H1 (cell line): ENCODE results near the gene CCT3. TPM values are rescaled to one million over a fixed set of nuclear protein-coding genes. Genes with fewer than 3 reads are reported as not detected.
A peak's percentile ranks its signal among the peaks of the same experiment; 100 is the strongest.

Experiments
- CTCF ChIA-PET: fragments of 300-600 bp; sonication (Branson Sonifier 250); formaldehyde crosslinking; loops from one replicate; lab custom pipeline; 2021; ENCODE audit not compliant: partially characterized antibody; lab: Charles Lee
- POLR2A ChIA-PET: fragments of 300-600 bp; sonication (Branson Sonifier 250); formaldehyde crosslinking; loops from one replicate; lab custom pipeline; 2021; ENCODE audit warnings: inconsistent platforms; ENCODE audit not compliant: partially characterized antibody; lab: Charles Lee
- DNase-seq, 2 experiments: peaks; one replicate each; pipeline versions ENCODE4 v3.0.0 to v3.0.0-alpha.2; 2010 to 2022; ENCODE audit warnings: low spot score in 2 of 2, low read depth in 1 of 2, mixed read lengths in 1 of 2
- FAIRE-seq: peaks from 2 replicates; lab custom pipeline; 2011; peaks lifted over from hg19 to GRCh38; lab: Jason Lieb, UNC
- H2AFZ ChIP-seq: 2 replicates; pipeline ENCODE4 v1.8.1; 2012; ENCODE audit warnings: low read length, inconsistent platforms
- H2AK5ac ChIP-seq: 2 replicates; pipeline ENCODE4 v1.6.1; 2013; ENCODE audit warnings: low read depth, low read length
- H2BK120ac ChIP-seq: replicated peaks from 2 replicates; pipeline ENCODE3; 2013; ENCODE audit warnings: low read depth, low read length, inconsistent platforms
- H2BK12ac ChIP-seq: 2 replicates; pipeline ENCODE4 v1.6.1; 2013; ENCODE audit warnings: low read depth, low read length
- H2BK15ac ChIP-seq: 2 replicates; pipeline ENCODE4 v1.6.1; 2013; ENCODE audit warnings: low read length
- H2BK20ac ChIP-seq: 2 replicates; pipeline ENCODE4 v1.6.1; 2013; ENCODE audit warnings: low read length
- H2BK5ac ChIP-seq: 2 replicates; pipeline ENCODE4 v1.6.1; 2013; ENCODE audit warnings: low read depth, low read length
- H3K14ac ChIP-seq: 2 replicates; pipeline ENCODE4 v1.6.1; 2013; ENCODE audit warnings: inconsistent platforms; ENCODE audit not compliant: insufficient read length
- H3K18ac ChIP-seq: 2 replicates; pipeline ENCODE4 v1.6.1; 2013; ENCODE audit warnings: low read length; ENCODE audit errors: extremely low read depth
- H3K23ac ChIP-seq: 2 replicates; pipeline ENCODE4 v1.6.1; 2013; ENCODE audit warnings: inconsistent platforms; ENCODE audit not compliant: insufficient read length
- H3K23me2 ChIP-seq: 2 replicates; pipeline ENCODE4 v1.6.1; 2013; ENCODE audit warnings: low read depth, low read length
- H3K27ac ChIP-seq: 2 replicates; pipeline ENCODE4 v1.6.1; 2011; ENCODE audit warnings: low read depth, low read length, inconsistent platforms
- H3K27me3 ChIP-seq, 4 experiments: replicated peaks in 1 of 4; 1 replicate in 1 of 4; 2 replicates in 3 of 4; pipeline versions ENCODE4 v1.6.1 to v1.8.1; 2011 to 2013; ENCODE audit warnings: low read length in 3 of 4, mild to moderate bottlenecking in 3 of 4, inconsistent platforms in 2 of 4, mixed read lengths in 2 of 4, moderate library complexity in 1 of 4; ENCODE audit not compliant: control insufficient read depth in 3 of 4, insufficient read depth in 3 of 4; ENCODE audit errors: extremely low read depth in 1 of 4
- H3K36me3 ChIP-seq, 4 experiments: 2 replicates each; pipeline versions ENCODE4 v1.6.1 to v1.8.1; 2011 to 2013; ENCODE audit warnings: mild to moderate bottlenecking in 4 of 4, low read length in 3 of 4, moderate library complexity in 2 of 4, control low read depth in 1 of 4, inconsistent platforms in 1 of 4; ENCODE audit not compliant: insufficient read depth in 4 of 4, control insufficient read depth in 2 of 4
- H3K4ac ChIP-seq: replicated peaks from 2 replicates; pipeline ENCODE3; 2013; ENCODE audit warnings: low read length, low read depth, mixed read lengths, inconsistent platforms; ENCODE audit not compliant: insufficient read length
- H3K4me1 ChIP-seq, 4 experiments: replicated peaks in 1 of 4; 1 replicate in 1 of 4; 2 replicates in 3 of 4; pipeline versions ENCODE4 v1.6.1 to v1.8.1; 2011 to 2013; ENCODE audit warnings: low read length in 3 of 4, inconsistent platforms in 2 of 4, mixed read lengths in 1 of 4; ENCODE audit not compliant: insufficient read depth in 4 of 4, control insufficient read depth in 3 of 4
- H3K4me2 ChIP-seq, 2 experiments: 2 replicates each; pipeline versions ENCODE4 v1.6.1 to v1.8.1; 2011 to 2013; ENCODE audit warnings: low read depth in 2 of 2, low read length in 2 of 2, control low read depth in 1 of 2, inconsistent platforms in 1 of 2, mild to moderate bottlenecking in 1 of 2; ENCODE audit not compliant: insufficient read depth in 1 of 2
- H3K4me3 ChIP-seq, 4 experiments: fragments of 200-600, 300-600 bp in 1 of 4; sonication (generic), shearing (Covaris generic), sonication (Bioruptor Twin) in 1 of 4; 2 replicates each; pipeline versions ENCODE4 v1.5.1 to v1.8.1; 2011 to 2016; ENCODE audit warnings: low read length in 4 of 4, low read depth in 3 of 4, control low read depth in 2 of 4, inconsistent platforms in 2 of 4, mild to moderate bottlenecking in 2 of 4, mixed read lengths in 1 of 4, moderate library complexity in 1 of 4; ENCODE audit not compliant: insufficient read depth in 2 of 4; ENCODE audit errors: extremely low read depth in 1 of 4
- H3K56ac ChIP-seq: replicated peaks from 2 replicates; pipeline ENCODE3; 2013; ENCODE audit warnings: low read depth, mild to moderate bottlenecking, mixed read lengths, low read length, inconsistent platforms; ENCODE audit not compliant: insufficient read length
- H3K79me1 ChIP-seq: 2 replicates; pipeline ENCODE4 v1.6.1; 2013; ENCODE audit warnings: low read depth, low read length, control low read depth
- H3K79me2 ChIP-seq, 2 experiments: 2 replicates each; pipeline versions ENCODE4 v1.6.1 to v1.8.1; 2012 to 2013; ENCODE audit warnings: low read length in 2 of 2, mild to moderate bottlenecking in 2 of 2, inconsistent platforms in 1 of 2; ENCODE audit not compliant: insufficient read depth in 2 of 2, control insufficient read depth in 1 of 2
- H3K9ac ChIP-seq, 4 experiments: replicated peaks in 1 of 4; 1 replicate in 1 of 4; 2 replicates in 3 of 4; pipeline versions ENCODE4 v1.6.1 to v1.8.1; 2011 to 2013; ENCODE audit warnings: low read depth in 3 of 4, low read length in 3 of 4, control low read depth in 2 of 4, mild to moderate bottlenecking in 2 of 4, moderate library complexity in 2 of 4, inconsistent platforms in 1 of 4; ENCODE audit errors: extremely low read depth in 1 of 4
- H3K9me3 ChIP-seq, 2 experiments: 2 replicates each; pipeline versions ENCODE4 v1.6.1 to v1.8.1; 2012 to 2013; ENCODE audit warnings: mild to moderate bottlenecking in 2 of 2, moderate library complexity in 2 of 2, control low read depth in 1 of 2, inconsistent platforms in 1 of 2, low read depth in 1 of 2, low read length in 1 of 2, mixed read lengths in 1 of 2; ENCODE audit not compliant: insufficient read depth in 2 of 2
- H4K20me1 ChIP-seq, 2 experiments: replicated peaks in 1 of 2; 2 replicates each; pipeline versions ENCODE3 to v1.8.1; 2011 to 2013; ENCODE audit warnings: inconsistent platforms in 2 of 2, low read length in 2 of 2, mild to moderate bottlenecking in 1 of 2; ENCODE audit not compliant: insufficient read depth in 2 of 2, control insufficient read depth in 1 of 2
- H4K5ac ChIP-seq: 2 replicates; pipeline ENCODE4 v1.6.1; 2013; ENCODE audit warnings: low read length, low read depth, mixed read lengths, inconsistent platforms; ENCODE audit not compliant: insufficient read length
- H4K8ac ChIP-seq: 2 replicates; pipeline ENCODE4 v1.8.0; 2013; ENCODE audit warnings: mild to moderate bottlenecking, moderate library complexity, low read length, inconsistent platforms; ENCODE audit not compliant: insufficient read depth; ENCODE audit errors: extremely low read depth
- H4K91ac ChIP-seq: replicated peaks from 2 replicates; pipeline ENCODE3; 2013; ENCODE audit warnings: low read length, mixed read lengths, inconsistent platforms; ENCODE audit not compliant: insufficient read length
- CEBPB ChIP-seq: IDR thresholded peaks from 2 replicates; pipeline ENCODE4 v1.6.1; 2012; ENCODE audit warnings: low read depth, low read length
- SP1 ChIP-seq: IDR thresholded peaks from 2 replicates; pipeline ENCODE4 v1.6.1; 2011; ENCODE audit warnings: low read depth, low read length
- WGBS, 2 experiments: shearing (Covaris generic) in 1 of 2; methylation state at CpG; one replicate each; pipeline versions ENCODE4 v1.1.6 to v1.1.7; 2013 to 2015; ENCODE audit warnings: low lambda C conversion rate in 2 of 2, mixed read lengths in 2 of 2, inconsistent platforms in 1 of 2, low coverage in 1 of 2, missing lambda C conversion rate in 1 of 2; ENCODE audit not compliant: insufficient replicate concordance in 2 of 2, insufficient coverage in 1 of 2, insufficient read length in 1 of 2; ENCODE audit errors: extremely low coverage in 1 of 2, missing lambda C conversion rate in 1 of 2; 5-methylcytosine and 5-hydroxymethylcytosine counted together
- polyA plus RNA-seq, 7 experiments: library from polyadenylated mRNA; depleted of rRNA in 3 of 7; stranded (reverse) in 5 of 7; unstranded in 2 of 7; fragments of >200 nt in 5 of 7; fragments of 200-250 nt in 2 of 7; gene quantifications; 1 replicate in 5 of 7; 2 replicates in 1 of 7; 4 replicates in 1 of 7; pipeline versions ENCODE4 v1.2.1 to v1.2.3, GENCODE V29; 2011 to 2013; ENCODE audit warnings: missing spikeins in 2 of 7, mixed read lengths in 2 of 7
- total RNA-seq: library from RNA; stranded (reverse); fragmentation: NEBNext Ultra II Directional; extraction: Animal tissue kit (Norgen Biotek cat#: 25700); gene quantifications from 2 replicates; pipeline ENCODE4 v1.2.1, GENCODE V29; 2021

The CCT3 gene
- total and polyA plus RNA-seq, 2 of the 8 experiments (the other 6 are each of a cell fraction or from before 2014, with no cell fraction given): 431 to 480 TPM

DNA sequence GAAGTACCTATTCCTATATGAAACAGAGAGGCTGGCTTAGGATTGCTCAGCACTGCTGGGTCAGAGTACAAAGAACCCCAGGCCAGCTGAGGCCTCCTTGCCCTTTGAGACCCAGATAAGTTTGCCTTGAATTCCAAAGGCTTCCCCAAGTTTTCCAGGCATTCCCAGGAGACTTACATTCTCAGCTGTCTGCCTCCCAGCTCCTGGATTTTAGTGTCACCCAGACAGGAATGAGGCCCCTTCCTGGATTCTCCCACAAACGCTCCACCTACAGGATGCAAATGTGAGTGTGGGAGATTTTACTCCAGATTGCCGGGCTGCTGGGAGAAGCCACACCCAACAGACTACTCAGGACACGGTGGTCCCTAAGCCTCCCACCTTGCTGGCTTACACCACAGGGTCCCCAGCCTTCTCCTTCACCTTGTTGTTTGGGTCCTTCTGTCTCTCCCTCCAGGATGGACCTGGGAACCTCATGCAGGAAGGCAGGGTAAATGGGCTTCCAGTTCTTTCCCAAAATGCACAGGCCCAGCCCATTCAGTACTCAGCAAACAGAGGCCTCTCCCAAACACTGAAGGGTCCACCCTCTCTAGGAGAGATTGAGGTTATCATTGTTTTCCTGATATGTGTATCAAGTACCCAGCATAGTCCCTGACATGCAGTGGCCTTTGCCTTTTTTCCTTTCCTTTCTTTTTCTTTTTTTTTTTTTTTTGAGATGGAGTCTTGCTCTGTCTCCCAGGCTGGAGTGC lies 41.5 kb upstream of the CCT3 start:
- no peak for FAIRE-seq
- Histone ChIP-seq H3K36me3 (no peaks in the 10 kb centered on the region), H2BK120ac (no peak overlapping the region), H3K9me3 (no peaks in the 10 kb centered on the region), H4K91ac (no peak overlapping the region), H3K23me2 (no peaks in the 10 kb centered on the region), H3K27me3 (no peaks in the 10 kb centered on the region), H3K14ac (no peak overlapping the region), H2AFZ (no peak overlapping the region), H3K56ac (no peak overlapping the region), H2AK5ac (no peak overlapping the region), H2BK20ac (no peak overlapping the region), H3K23ac (no peak overlapping the region), H4K5ac (no peak overlapping the region), H3K9ac (no peak overlapping the region), H2BK5ac (no peak overlapping the region), H3K4ac (no peak overlapping the region), H3K79me2 (no peaks in the 10 kb centered on the region), H2BK15ac (0 out of 2 replicates have a peak overlapping the region, but pooled peaks have one; percentile 8), H3K4me1 (peaks cover 0 to 4% (median 2%) of the 10 kb centered on the region in 4 experiments; a peak in 4 of 7 replicates), H2BK12ac (no peak overlapping the region), H4K20me1 (no peaks in the 10 kb centered on the region), H4K8ac (no peak overlapping the region; the same call in none of the 2 replicates), H3K27ac (no peak overlapping the region), H3K4me3 (no peak overlapping the region), H3K79me1 (no peaks in the 10 kb centered on the region), H3K4me2 (no peak overlapping the region), H3K18ac (no peak overlapping the region)
- CTCF ChIA-PET: interaction anchor here (0.6 to 19.9 kb wide), 12 partner anchors 7 to 283 kb away, joined by 3 to 574 read pairs (median 4); no protein-coding TSS in a partner anchor
- 52% methylated on average over 3 of the region's 3 CpGs; no CpG with 5 or more reads in 1 of the 2 experiments for WGBS, 2 experiments
- TF ChIP-seq SP1 (peak; percentile 71; the same call in 1 of the 2 replicates), CEBPB (no peak)
- no peak for DNase-seq
- POLR2A ChIA-PET: interaction anchor here (0.7 to 1.7 kb wide), 5 partner anchors 12 to 212 kb away, joined by 3 to 5 read pairs (median 3); partner anchors contain the start of gene NAXE
